Skeletal muscle cell (primary cell): Measurements from ENCODE around the gene SREBF2.
"Not testable (repeated sequence)": the region's sequence is repeated elsewhere in the genome, so short reads cannot be mapped to it uniquely, and the experiment has no call there.

ENCODE experiments used
- DNase-seq: peaks from one replicate; pipeline ENCODE4 v3.0.0-alpha.2; 2010; ENCODE audit warnings: low read depth
- H3K4me3 ChIP-seq: 2 replicates; pipeline ENCODE4 v1.5.1; 2011; ENCODE audit warnings: low read depth, mild to moderate bottlenecking, control low read depth, low read length, moderate library complexity

The SREBF2 gene

GRCh38 chr22:41870081-41870480, 37.2 kb downstream of the SREBF2 start:
- not testable (repeated sequence) for H3K4me3 ChIP-seq, DNase-seq

GRCh38 chr22:41870786-41871185, 37.9 kb downstream of the SREBF2 start:
- H3K4me3 ChIP-seq = no peak overlapping the region
- no peak for DNase-seq

GRCh38 chr22:41873391-41873790, 40.5 kb downstream of the SREBF2 start:
- DNase-seq = no peak
- H3K4me3 ChIP-seq = no peak overlapping the region

GRCh38 chr22:41874090-41874489, 41.2 kb downstream of the SREBF2 start:
- no peak overlapping the region for H3K4me3 ChIP-seq
- no peak for DNase-seq

- no peak for DNase-seq
- no peak overlapping the region for H3K4me3 ChIP-seq
Measured at GRCh38 chr22:41875531-41876270, 42.8 kb downstream of the SREBF2 start.

- H3K4me3 ChIP-seq = no peak overlapping the region
- no peak for DNase-seq
Measured at GRCh38 chr22:41876275-41876674, 43.4 kb downstream of the SREBF2 start.

- H3K4me3 ChIP-seq = no peak overlapping the region
- no peak for DNase-seq
Measured at GRCh38 chr22:41876675-41877074, 43.8 kb downstream of the SREBF2 start.

GRCh38 chr22:41880653-41881052, 47.7 kb downstream of the SREBF2 start:
- no peak overlapping the region for H3K4me3 ChIP-seq

GRCh38 chr22:41883400-41883799, 50.5 kb downstream of the SREBF2 start:
- DNase-seq = no peak
- no peak overlapping the region for H3K4me3 ChIP-seq

More at GRCh38 chr22:41880653-41881052, 47.7 kb downstream of the SREBF2 start:
- no peak for DNase-seq

GRCh38 chr22:41885116-41885515, 52.2 kb downstream of the SREBF2 start:
- DNase-seq = no peak
- H3K4me3 ChIP-seq = no peak overlapping the region

GRCh38 chr22:41885516-41885915, 52.6 kb downstream of the SREBF2 start:
- DNase-seq = no peak
- H3K4me3 ChIP-seq = no peak overlapping the region

GRCh38 chr22:41888627-41889200, 55.8 kb downstream of the SREBF2 start:
- no peak for DNase-seq
- H3K4me3 ChIP-seq = no peak overlapping the region

- no peak for DNase-seq
- no peak overlapping the region for H3K4me3 ChIP-seq
Measured at GRCh38 chr22:41891407-41891806, 58.5 kb downstream of the SREBF2 start.

- no peak for DNase-seq
- H3K4me3 ChIP-seq = no peak overlapping the region
Measured at GRCh38 chr22:41892721-41893120, 59.8 kb downstream of the SREBF2 start.

GRCh38 chr22:41893591-41894375, 60.9 kb downstream of the SREBF2 start:
- H3K4me3 ChIP-seq = no peak overlapping the region
- no peak for DNase-seq

GRCh38 chr22:41898645-41899044, 65.7 kb downstream of the SREBF2 start:
- H3K4me3 ChIP-seq = no peak overlapping the region
- DNase-seq = no peak

GRCh38 chr22:41899110-41899509, 66.2 kb downstream of the SREBF2 start:
- no peak for DNase-seq
- no peak overlapping the region for H3K4me3 ChIP-seq

GRCh38 chr22:41899992-41900651, 67.2 kb downstream of the SREBF2 start:
- H3K4me3 ChIP-seq = no peak overlapping the region
- no peak for DNase-seq

- DNase-seq = no peak
Measured at GRCh38 chr22:41900652-41901312, 67.9 kb downstream of the SREBF2 start.

More at GRCh38 chr22:41900652-41901312, 67.9 kb downstream of the SREBF2 start:
- H3K4me3 ChIP-seq = no peak overlapping the region
